DOHH2 (cell line): ENCODE data around the gene RNF215.

Source experiments
- H3F3A ChIP-seq: fragments of 200-600 bp; sonication (generic), shearing (Covaris generic); 2 replicates; pipeline ENCODE4 v1.6.0; 2016; ENCODE audit warnings: antibody characterized with exemption, mild to moderate bottlenecking; ENCODE audit not compliant: control insufficient read depth, insufficient read depth
- H3K27ac ChIP-seq: fragments of 200-600 bp; sonication (generic); 2 replicates; pipeline ENCODE4 v1.5.1; 2014; ENCODE audit warnings: low read depth, mild to moderate bottlenecking, low read length, moderate library complexity
- H3K27me3 ChIP-seq: fragments of 200-600 bp; sonication (generic); 2 replicates; pipeline ENCODE4 v1.6.1; 2014; ENCODE audit warnings: mild to moderate bottlenecking, low read length, mixed read lengths; ENCODE audit not compliant: control insufficient read depth
- H3K36me3 ChIP-seq: fragments of 200-600 bp; sonication (generic); 2 replicates; pipeline ENCODE4 v1.6.1; 2014; ENCODE audit warnings: mild to moderate bottlenecking, low read length, moderate library complexity, mixed read lengths; ENCODE audit not compliant: control insufficient read depth
- H3K4me1 ChIP-seq: fragments of 200-600 bp; sonication (generic); 2 replicates; pipeline ENCODE4 v1.6.1; 2014; ENCODE audit warnings: mild to moderate bottlenecking, low read length, mixed read lengths; ENCODE audit not compliant: control insufficient read depth
- H3K4me2 ChIP-seq: fragments of 200-600 bp; sonication (generic); 2 replicates; pipeline ENCODE4 v1.6.0; 2014; ENCODE audit warnings: mild to moderate bottlenecking, low read length, moderate library complexity
- H3K4me3 ChIP-seq: fragments of 200-600 bp; sonication (generic); 2 replicates; pipeline ENCODE4 v1.5.1; 2014; ENCODE audit warnings: mild to moderate bottlenecking, low read length, mixed read lengths
- H3K79me2 ChIP-seq: fragments of 200-600 bp; sonication (generic); 2 replicates; pipeline ENCODE4 v1.6.1; 2014; ENCODE audit warnings: mild to moderate bottlenecking, low read length, mixed read lengths; ENCODE audit not compliant: control insufficient read depth
- H3K9me2 ChIP-seq: fragments of 200-600 bp; sonication (generic); replicated peaks from 2 replicates; pipeline ENCODE4 v1.6.1; 2014; ENCODE audit warnings: mild to moderate bottlenecking, low read length, mixed read lengths; ENCODE audit not compliant: control insufficient read depth
- H3K9me3 ChIP-seq: fragments of 200-600 bp; sonication (generic); 2 replicates; pipeline ENCODE4 v1.6.1; 2014; ENCODE audit warnings: antibody characterized with exemption, low read length, mixed read lengths; ENCODE audit not compliant: control insufficient read depth, insufficient read depth
- H4K20me1 ChIP-seq: fragments of 200-600 bp; sonication (generic); 2 replicates; pipeline ENCODE4 v1.6.0; 2014; ENCODE audit warnings: low read depth, mild to moderate bottlenecking, antibody characterized with exemption, low read length, moderate library complexity; ENCODE audit not compliant: control insufficient read depth, insufficient read depth
- CTCF ChIP-seq: fragments of 200-600 bp; sonication (generic); IDR thresholded peaks from one replicate; pipeline ENCODE4 v1.5.1; 2014; ENCODE audit warnings: antibody characterized with exemption, mild to moderate bottlenecking, low read depth, low read length; ENCODE audit not compliant: poor library complexity, severe bottlenecking
- EZH2phosphoT487 ChIP-seq: fragments of 200-600 bp; sonication (generic); IDR thresholded peaks from 2 replicates; pipeline ENCODE4 v1.6.1; 2017; ENCODE audit warnings: borderline replicate concordance, mild to moderate bottlenecking, antibody characterized with exemption, low read length, moderate library complexity, mixed read lengths

The RNF215 gene

GRCh38 chr22:30383061-30383460 is 4.2 kb downstream of the RNF215 start:
- Histone ChIP-seq H3K4me2 (no peak overlapping the region), H3K4me1 (peaks cover 8% of the 10 kb centered on the region), H3K27ac (no peak overlapping the region), H3K36me3 (no peaks in the 10 kb centered on the region), H3K79me2 (no peaks in the 10 kb centered on the region), H3K27me3 (no peaks in the 10 kb centered on the region), H3F3A (no peaks in the 10 kb centered on the region), H3K9me2 (no peaks in the 10 kb centered on the region), H3K4me3 (no peak overlapping the region), H3K9me3 (no peaks in the 10 kb centered on the region), H4K20me1 (no peaks in the 10 kb centered on the region)
- TF ChIP-seq CTCF (no peak), EZH2phosphoT487 (no peak)

- Histone ChIP-seq H3K79me2 (no peaks in the 10 kb centered on the region), H3K36me3 (no peaks in the 10 kb centered on the region), H3K27ac (no peak overlapping the region), H3K27me3 (no peaks in the 10 kb centered on the region), H3K9me3 (no peaks in the 10 kb centered on the region), H3K4me3 (no peak overlapping the region), H3K9me2 (no peaks in the 10 kb centered on the region), H4K20me1 (no peaks in the 10 kb centered on the region), H3K4me2 (no peak overlapping the region), H3K4me1 (peaks cover 4% of the 10 kb centered on the region; the same call in 1 of the 2 replicates), H3F3A (no peaks in the 10 kb centered on the region)
- TF ChIP-seq CTCF (no peak), EZH2phosphoT487 (no peak)
These were observed 4.9 kb downstream of the RNF215 start for GRCh38 chr22:30382340-30382739.

DNA sequence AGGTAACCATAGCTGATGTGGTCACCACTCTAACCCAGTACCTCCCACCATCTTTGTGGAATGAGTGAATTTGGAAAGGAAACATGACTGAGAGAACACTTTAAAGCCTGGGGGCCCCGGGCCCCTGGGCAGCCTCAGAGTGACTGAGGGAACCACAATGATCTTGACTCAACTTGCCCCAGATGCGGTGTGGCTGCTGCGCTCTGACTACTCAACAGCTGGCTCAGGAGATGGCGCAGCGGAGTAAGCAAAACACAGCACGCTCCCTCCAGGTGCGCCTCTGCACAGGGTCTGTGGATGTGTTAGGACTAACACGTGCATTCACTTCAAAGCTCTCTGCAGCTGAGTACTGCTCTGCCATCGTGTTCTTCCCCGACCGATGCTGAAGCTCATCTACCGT is 5.9 kb downstream of the RNF215 start:
- TF ChIP-seq CTCF (no peak), EZH2phosphoT487 (no peak)

DNA sequence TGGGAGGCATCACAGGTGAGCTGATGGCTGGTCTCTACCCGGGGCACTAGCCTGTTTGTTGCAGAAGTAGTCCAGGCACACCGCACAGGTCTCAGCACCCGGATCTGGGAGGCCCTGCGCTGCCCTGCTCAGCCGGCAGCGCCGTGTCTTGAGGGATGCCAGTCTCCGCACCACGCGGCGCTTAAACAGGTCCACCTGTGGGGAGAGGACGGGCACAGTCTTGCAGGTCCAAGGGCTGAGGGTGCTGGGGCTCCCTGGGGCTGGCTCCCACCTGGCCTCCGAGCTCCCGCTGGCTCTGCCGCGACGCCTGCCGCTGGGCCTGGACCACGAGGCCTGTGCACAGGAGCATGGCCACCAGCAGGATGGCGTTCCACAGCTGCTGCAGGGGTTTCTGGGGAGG is 7.2 kb downstream of the RNF215 start:
- TF ChIP-seq EZH2phosphoT487 (no peak), CTCF (no peak)
- H3K27me3 ChIP-seq = no peaks in the 10 kb centered on the region
- no peaks in the 10 kb centered on the region for H3F3A ChIP-seq
- H3K9me3 ChIP-seq = no peaks in the 10 kb centered on the region
- H3K79me2 ChIP-seq = no peaks in the 10 kb centered on the region
- H3K4me3 ChIP-seq = no peak overlapping the region
- H3K9me2 ChIP-seq = no peaks in the 10 kb centered on the region
- no peaks in the 10 kb centered on the region for H3K4me1 ChIP-seq
- H3K4me2 ChIP-seq = no peak overlapping the region
- H3K36me3 ChIP-seq = no peaks in the 10 kb centered on the region
- no peak overlapping the region for H3K27ac ChIP-seq
- no peaks in the 10 kb centered on the region for H4K20me1 ChIP-seq

More for the DNA sequence above, 5.9 kb downstream of the RNF215 start:
- H3K79me2 ChIP-seq = no peaks in the 10 kb centered on the region
- H3K36me3 ChIP-seq = no peaks in the 10 kb centered on the region
- no peaks in the 10 kb centered on the region for H3F3A ChIP-seq
- no peak overlapping the region for H3K4me3 ChIP-seq
- H3K9me2 ChIP-seq = no peaks in the 10 kb centered on the region
- H3K27ac ChIP-seq = no peak overlapping the region
- no peak overlapping the region for H3K4me2 ChIP-seq
- H3K27me3 ChIP-seq = no peaks in the 10 kb centered on the region
- no peaks in the 10 kb centered on the region for H3K9me3 ChIP-seq
- no peaks in the 10 kb centered on the region for H4K20me1 ChIP-seq
- no peaks in the 10 kb centered on the region for H3K4me1 ChIP-seq
